Right atrium auricular region (tissue), 2 donors: ENCODE data around the gene KCNK18. TPM values are rescaled to one million over a fixed set of nuclear protein-coding genes. Genes with fewer than 3 reads are reported as not detected.
A peak's percentile ranks its signal among the peaks of the same experiment; 100 is the strongest.

Experiments used
- DNase-seq: peaks from one replicate; pipeline ENCODE4 v3.0.0-alpha.2; 2019; ENCODE audit warnings: low spot score
- H3K27ac ChIP-seq, 2 donors: fragments of 200-600 bp; sonication (generic); 1 replicate in 1 of 2; 2 replicates in 1 of 2; pipeline ENCODE4 v1.5.1; 2016 to 2019
- H3K27me3 ChIP-seq, 2 donors: fragments of 200-600 bp; sonication (generic); one replicate each; pipeline versions ENCODE4 v1.5.1 to v1.6.0; 2017 to 2019
- H3K36me3 ChIP-seq: fragments of 200-600 bp; sonication (generic); one replicate; pipeline ENCODE4 v1.5.1; 2016
- H3K4me1 ChIP-seq, 2 donors: fragments of 200-600 bp; sonication (generic); one replicate each; pipeline versions ENCODE4 v1.5.1 to v1.6.0; 2017 to 2019
- H3K4me3 ChIP-seq, 2 donors: fragments of 200-600 bp; sonication (generic); 1 replicate in 1 of 2; 2 replicates in 1 of 2; pipeline ENCODE4 v1.5.1; 2017 to 2019; ENCODE audit warnings: mild to moderate bottlenecking in 1 of 2, moderate library complexity in 1 of 2
- H3K9me3 ChIP-seq, 2 donors: fragments of 200-600 bp; sonication (generic); one replicate each; pipeline ENCODE4 v1.5.1; 2019
- total RNA-seq, 2 donors: library from RNA; depleted of rRNA; stranded (reverse); fragments of >200 nt; gene quantifications; one replicate each; pipeline ENCODE4 v1.1.0, GENCODE V29; 2016
- TF ChIP-seq, protein P1 (sequence below), 2 donors: fragments of 200-600 bp; sonication (generic); IDR thresholded peaks; one replicate each; pipeline ENCODE4 v1.5.1; 2019; ENCODE audit warnings: antibody characterized with exemption in 2 of 2

The KCNK18 gene
- total RNA-seq, 2 donors from 2014 or later = not detected

DNA sequence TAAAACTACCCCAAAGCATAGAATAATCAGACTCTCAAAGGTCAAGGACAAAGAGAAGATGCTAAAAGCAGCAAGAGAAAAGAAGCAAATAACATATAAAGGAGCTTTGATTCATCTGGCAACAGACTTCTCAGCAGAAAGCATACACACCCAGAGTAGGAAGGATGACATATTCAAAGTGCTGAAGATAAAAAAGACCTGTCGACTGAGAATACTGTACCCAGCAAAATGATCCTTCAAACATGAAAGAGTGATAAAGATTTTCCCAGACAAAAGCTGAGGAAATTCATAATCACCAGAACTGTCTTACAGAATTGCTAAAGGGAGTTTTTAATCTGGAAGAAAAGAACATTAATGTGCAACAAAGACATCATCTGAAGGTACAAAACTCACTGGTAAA lies 14.9 kb downstream of the KCNK18 start:
- Histone ChIP-seq H3K27me3 (peaks cover 4 to 11% of the 10 kb centered on the region in 2 donors), H3K27ac (no peak overlapping the region), H3K9me3 (peaks cover 0 to 16% of the 10 kb centered on the region in 2 donors), H3K4me3 (no peak overlapping the region), H3K4me1 (peaks cover 0 to 11% of the 10 kb centered on the region in 2 donors), H3K36me3 (no peaks in the 10 kb centered on the region)
- TF ChIP-seq, protein P1, sequence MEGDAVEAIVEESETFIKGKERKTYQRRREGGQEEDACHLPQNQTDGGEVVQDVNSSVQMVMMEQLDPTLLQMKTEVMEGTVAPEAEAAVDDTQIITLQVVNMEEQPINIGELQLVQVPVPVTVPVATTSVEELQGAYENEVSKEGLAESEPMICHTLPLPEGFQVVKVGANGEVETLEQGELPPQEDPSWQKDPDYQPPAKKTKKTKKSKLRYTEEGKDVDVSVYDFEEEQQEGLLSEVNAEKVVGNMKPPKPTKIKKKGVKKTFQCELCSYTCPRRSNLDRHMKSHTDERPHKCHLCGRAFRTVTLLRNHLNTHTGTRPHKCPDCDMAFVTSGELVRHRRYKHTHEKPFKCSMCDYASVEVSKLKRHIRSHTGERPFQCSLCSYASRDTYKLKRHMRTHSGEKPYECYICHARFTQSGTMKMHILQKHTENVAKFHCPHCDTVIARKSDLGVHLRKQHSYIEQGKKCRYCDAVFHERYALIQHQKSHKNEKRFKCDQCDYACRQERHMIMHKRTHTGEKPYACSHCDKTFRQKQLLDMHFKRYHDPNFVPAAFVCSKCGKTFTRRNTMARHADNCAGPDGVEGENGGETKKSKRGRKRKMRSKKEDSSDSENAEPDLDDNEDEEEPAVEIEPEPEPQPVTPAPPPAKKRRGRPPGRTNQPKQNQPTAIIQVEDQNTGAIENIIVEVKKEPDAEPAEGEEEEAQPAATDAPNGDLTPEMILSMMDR (IDR thresholded peaks at IDR 0.05) = no peak
- no peak for DNase-seq

DNA sequence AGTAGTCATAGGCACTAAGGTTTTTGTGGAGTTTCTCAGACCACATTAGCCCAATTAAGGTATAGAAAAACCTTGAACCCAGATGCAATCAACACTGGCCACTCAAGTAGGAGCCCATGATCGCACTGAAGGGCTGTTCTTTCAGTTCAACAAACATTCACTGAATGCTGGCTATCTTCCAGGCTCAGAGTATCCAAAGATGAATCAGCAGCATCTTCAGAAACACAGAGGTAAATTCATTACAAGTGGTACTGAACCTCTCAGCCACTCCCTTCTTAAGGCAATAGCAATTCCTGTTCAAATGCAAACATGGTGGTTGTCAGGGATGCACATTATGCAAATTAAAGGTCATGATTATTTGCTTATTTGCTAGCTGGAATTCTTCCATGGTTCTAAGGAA lies 17.1 kb downstream of the KCNK18 start:
- Histone ChIP-seq H3K4me3 (no peak overlapping the region), H3K27ac (no peak overlapping the region), H3K27me3 (peaks cover 4 to 11% of the 10 kb centered on the region in 2 donors), H3K36me3 (no peaks in the 10 kb centered on the region), H3K4me1 (peaks cover 0 to 14% of the 10 kb centered on the region in 2 donors), H3K9me3 (peaks cover 0 to 16% of the 10 kb centered on the region in 2 donors)
- TF ChIP-seq, protein P1 (IDR thresholded peaks at IDR 0.05) = no peak
- no peak for DNase-seq

DNA sequence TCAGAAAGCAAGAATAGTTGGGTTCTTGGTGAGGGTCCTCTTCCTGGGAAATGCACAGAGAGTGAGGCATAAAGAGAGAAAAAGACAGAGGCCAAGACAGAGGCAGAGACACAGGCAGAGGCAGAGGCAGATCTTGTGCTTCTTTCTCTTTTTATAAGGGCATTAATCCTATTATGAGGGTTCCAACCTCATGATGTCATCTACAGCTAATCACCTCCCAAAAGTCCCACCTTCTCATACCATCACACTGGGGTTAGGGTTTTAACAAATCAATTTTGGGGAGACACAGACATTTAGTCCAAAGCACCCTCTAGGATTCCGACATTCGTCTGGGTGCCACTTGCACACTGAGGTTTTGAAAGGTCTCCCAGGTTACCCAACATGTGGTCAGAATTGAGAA lies 17.8 kb downstream of the KCNK18 start:
- Histone ChIP-seq H3K27ac (no peak overlapping the region), H3K4me1 (peaks cover 0 to 14% of the 10 kb centered on the region in 2 donors), H3K4me3 (no peak overlapping the region), H3K9me3 (peaks cover 0 to 16% of the 10 kb centered on the region in 2 donors), H3K36me3 (no peaks in the 10 kb centered on the region), H3K27me3 (peaks cover 4 to 11% of the 10 kb centered on the region in 2 donors)
- TF ChIP-seq, protein P1 (IDR thresholded peaks at IDR 0.05) = no peak
- no peak for DNase-seq

DNA sequence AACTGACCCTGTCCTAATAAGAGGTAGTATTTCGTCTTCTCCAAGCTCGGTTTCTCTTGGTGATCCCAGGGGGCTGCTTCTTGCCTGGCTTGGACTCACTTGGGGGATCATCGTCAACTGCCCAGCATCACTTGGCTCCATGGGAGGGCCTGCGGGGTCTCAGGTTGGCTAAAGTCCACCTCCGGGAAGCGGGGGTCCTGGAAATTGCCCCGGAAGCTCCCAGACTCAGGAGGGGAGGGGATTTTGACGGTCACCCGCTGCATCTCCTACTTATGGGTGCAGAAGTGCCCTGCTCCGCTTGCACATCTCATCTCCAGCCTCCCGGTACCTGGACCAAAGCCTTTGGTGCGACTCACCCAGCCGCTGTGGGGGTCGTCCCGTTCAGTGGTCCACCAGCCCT lies 18.7 kb downstream of the KCNK18 start:
- Histone ChIP-seq H3K4me1 (peaks cover 0 to 14% of the 10 kb centered on the region in 2 donors), H3K36me3 (no peaks in the 10 kb centered on the region), H3K27ac (no peak overlapping the region), H3K9me3 (peaks cover 0 to 16% of the 10 kb centered on the region in 2 donors), H3K27me3 (peaks cover 4 to 11% of the 10 kb centered on the region in 2 donors), H3K4me3 (no peak overlapping the region)
- no peak for DNase-seq
- TF ChIP-seq, protein P1 (IDR thresholded peaks at IDR 0.05) = no peak

DNA sequence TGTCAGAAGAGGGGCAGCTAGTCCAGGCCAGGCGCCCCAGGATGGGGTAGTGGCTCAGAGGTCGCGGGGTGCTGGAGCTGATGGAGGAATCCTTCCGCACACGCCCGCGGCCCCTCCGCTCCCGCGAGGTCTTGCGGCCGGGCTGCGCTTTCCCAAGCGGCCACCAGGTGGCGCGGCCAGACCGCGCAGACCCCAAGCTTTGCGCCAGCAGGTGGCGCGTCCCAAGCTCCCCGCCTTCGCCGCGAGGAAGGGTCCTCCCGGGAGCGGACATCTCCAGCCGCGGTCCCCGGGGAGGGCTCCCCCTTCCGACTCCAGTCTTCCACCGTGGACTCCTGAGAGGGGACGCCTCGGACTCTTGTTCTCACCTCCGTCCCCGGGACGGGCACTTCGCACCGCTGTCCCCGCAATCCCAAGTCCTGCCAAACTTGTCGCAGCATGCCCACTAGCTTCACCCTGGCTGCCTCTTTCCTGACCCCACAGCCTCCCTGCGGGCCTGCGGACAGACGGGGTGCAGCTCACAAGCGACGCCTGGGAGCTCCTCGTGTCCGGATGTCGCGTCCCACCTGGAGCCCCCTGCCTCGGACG lies 19.4 kb downstream of the KCNK18 start:
- peaks cover 0 to 14% of the 10 kb centered on the region in 2 donors for H3K9me3 ChIP-seq
- no peak overlapping the region for H3K27ac ChIP-seq
- peak overlapping the region; percentile 21 to 48 for H3K4me3 ChIP-seq
- peaks cover 4 to 11% of the 10 kb centered on the region in 2 donors for H3K27me3 ChIP-seq
- DNase-seq = no peak
- H3K36me3 ChIP-seq = no peaks in the 10 kb centered on the region
- TF ChIP-seq, protein P1 (IDR thresholded peaks at IDR 0.05) = peak; percentile 99 to 100
- H3K4me1 ChIP-seq = peaks cover 0 to 14% of the 10 kb centered on the region in 2 donors
